Measurements from ENCODE around the gene MBD6. TPM values are rescaled to one million over a fixed set of nuclear protein-coding genes. Genes with fewer than 3 reads are reported as not detected.

MBD6 gene
- total and polyA plus RNA-seq, 2 of the 13 experiments (the other 11 are each of a cell fraction or from before 2014, with no cell fraction given) = 4.1 to 5.9 TPM

DNA sequence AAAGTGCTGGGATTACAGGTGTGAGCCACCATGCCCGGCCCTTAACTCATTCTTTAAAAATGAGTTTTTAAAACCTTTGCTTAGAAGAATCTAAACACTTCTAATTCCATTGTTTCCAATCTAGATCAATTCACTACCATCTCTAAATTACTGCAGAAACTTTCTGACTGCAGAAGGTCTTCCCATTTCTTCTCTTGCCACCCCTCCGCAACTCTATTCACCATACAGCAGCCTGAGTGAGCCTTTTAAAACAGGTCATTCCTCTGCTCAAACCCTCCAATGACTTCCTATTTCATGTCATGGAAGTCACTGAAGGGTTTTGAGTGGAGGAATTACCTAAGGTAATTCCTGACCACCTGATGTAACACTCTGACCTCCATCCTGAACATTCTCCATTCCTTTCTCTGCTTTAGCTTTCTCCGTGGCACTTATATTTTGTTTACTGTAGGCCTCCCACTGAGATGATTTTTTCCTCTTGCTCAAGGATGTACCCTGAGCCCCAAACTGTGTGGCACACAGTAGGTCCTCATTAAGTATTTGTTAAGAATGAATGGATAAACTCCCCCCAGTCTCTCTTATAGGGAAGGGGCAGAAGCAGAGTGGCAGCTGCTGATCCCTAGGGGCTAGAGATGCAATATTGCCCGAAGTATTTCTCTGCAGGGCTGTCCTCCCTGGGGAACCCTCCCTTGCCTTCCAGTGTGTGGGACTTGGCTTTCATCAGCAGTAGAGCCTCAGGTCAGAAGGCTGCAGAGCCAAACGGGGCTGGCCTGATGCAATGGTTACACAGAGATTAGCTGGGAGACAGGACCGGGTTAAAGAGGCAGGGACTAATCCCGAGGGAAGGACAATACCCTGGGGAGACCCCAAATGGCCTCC lies 3.5 kb upstream of the MBD6 start (continued):
- TF ChIP-seq POGK (CRISPR knock-in tag; conservative IDR thresholded peaks at IDR 0.05) (0 out of 2 replicates have a peak, but pooled peaks have one; percentile 4), ZFX (CRISPR knock-in tag; IDR thresholded peaks at IDR 0.05; ENCODE audit: low read depth) (no peak), ZC3H4 (CRISPR knock-in tag; IDR thresholded peaks at IDR 0.05; ENCODE audit: borderline replicate concordance) (no peak), TAF1 (CRISPR knock-in tag; IDR thresholded peaks at IDR 0.05) (0 out of 2 replicates have a peak, but pooled peaks have one; percentile 11), FUBP1 (CRISPR knock-in tag; IDR thresholded peaks at IDR 0.05; ENCODE audit: borderline replicate concordance) (no peak), BORCS8-MEF2B (CRISPR knock-in tag; IDR thresholded peaks at IDR 0.05) (0 out of 2 replicates have a peak, but pooled peaks have one; percentile 3), CREB1 (IDR thresholded peaks at IDR 0.05) (no peak), CREB1 (CRISPR knock-in tag; IDR thresholded peaks at IDR 0.05) (no peak), HHEX (CRISPR knock-in tag; IDR thresholded peaks at IDR 0.05) (no peak), AGO1 (IDR thresholded peaks at IDR 0.05; ENCODE audit: low read depth, low read length, poor library complexity, severe bottlenecking) (no peak), NCOR1 (IDR thresholded peaks at IDR 0.05; ENCODE audit: borderline replicate concordance, low read length) (no peak), ZSCAN12 (CRISPR knock-in tag; IDR thresholded peaks at IDR 0.05) (no peak), ZNF335 (CRISPR knock-in tag; IDR thresholded peaks at IDR 0.05) (0 out of 2 replicates have a peak, but pooled peaks have one; percentile 6), ZNF230 (CRISPR knock-in tag; IDR thresholded peaks at IDR 0.05) (no peak), TCF12 (IDR thresholded peaks at IDR 0.05) (no peak), TCF12 (CRISPR knock-in tag; IDR thresholded peaks at IDR 0.05) (no peak), PITX1 (CRISPR knock-in tag; IDR thresholded peaks at IDR 0.05) (peak; percentile 84), ZNF841 (CRISPR knock-in tag; IDR thresholded peaks at IDR 0.05; ENCODE audit: borderline replicate concordance) (no peak)
- TF ChIP-seq, protein P1, sequence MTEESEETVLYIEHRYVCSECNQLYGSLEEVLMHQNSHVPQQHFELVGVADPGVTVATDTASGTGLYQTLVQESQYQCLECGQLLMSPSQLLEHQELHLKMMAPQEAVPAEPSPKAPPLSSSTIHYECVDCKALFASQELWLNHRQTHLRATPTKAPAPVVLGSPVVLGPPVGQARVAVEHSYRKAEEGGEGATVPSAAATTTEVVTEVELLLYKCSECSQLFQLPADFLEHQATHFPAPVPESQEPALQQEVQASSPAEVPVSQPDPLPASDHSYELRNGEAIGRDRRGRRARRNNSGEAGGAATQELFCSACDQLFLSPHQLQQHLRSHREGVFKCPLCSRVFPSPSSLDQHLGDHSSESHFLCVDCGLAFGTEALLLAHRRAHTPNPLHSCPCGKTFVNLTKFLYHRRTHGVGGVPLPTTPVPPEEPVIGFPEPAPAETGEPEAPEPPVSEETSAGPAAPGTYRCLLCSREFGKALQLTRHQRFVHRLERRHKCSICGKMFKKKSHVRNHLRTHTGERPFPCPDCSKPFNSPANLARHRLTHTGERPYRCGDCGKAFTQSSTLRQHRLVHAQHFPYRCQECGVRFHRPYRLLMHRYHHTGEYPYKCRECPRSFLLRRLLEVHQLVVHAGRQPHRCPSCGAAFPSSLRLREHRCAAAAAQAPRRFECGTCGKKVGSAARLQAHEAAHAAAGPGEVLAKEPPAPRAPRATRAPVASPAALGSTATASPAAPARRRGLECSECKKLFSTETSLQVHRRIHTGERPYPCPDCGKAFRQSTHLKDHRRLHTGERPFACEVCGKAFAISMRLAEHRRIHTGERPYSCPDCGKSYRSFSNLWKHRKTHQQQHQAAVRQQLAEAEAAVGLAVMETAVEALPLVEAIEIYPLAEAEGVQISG (CRISPR knock-in tag; IDR thresholded peaks at IDR 0.05) = no peak
- TF ChIP-seq, protein P2, sequence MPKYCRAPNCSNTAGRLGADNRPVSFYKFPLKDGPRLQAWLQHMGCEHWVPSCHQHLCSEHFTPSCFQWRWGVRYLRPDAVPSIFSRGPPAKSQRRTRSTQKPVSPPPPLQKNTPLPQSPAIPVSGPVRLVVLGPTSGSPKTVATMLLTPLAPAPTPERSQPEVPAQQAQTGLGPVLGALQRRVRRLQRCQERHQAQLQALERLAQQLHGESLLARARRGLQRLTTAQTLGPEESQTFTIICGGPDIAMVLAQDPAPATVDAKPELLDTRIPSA (CRISPR knock-in tag; IDR thresholded peaks at IDR 0.05; ENCODE audit: borderline replicate concordance) = no peak
- TF ChIP-seq, protein P3, sequence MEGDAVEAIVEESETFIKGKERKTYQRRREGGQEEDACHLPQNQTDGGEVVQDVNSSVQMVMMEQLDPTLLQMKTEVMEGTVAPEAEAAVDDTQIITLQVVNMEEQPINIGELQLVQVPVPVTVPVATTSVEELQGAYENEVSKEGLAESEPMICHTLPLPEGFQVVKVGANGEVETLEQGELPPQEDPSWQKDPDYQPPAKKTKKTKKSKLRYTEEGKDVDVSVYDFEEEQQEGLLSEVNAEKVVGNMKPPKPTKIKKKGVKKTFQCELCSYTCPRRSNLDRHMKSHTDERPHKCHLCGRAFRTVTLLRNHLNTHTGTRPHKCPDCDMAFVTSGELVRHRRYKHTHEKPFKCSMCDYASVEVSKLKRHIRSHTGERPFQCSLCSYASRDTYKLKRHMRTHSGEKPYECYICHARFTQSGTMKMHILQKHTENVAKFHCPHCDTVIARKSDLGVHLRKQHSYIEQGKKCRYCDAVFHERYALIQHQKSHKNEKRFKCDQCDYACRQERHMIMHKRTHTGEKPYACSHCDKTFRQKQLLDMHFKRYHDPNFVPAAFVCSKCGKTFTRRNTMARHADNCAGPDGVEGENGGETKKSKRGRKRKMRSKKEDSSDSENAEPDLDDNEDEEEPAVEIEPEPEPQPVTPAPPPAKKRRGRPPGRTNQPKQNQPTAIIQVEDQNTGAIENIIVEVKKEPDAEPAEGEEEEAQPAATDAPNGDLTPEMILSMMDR (CRISPR knock-in tag; IDR thresholded peaks at IDR 0.05) = no peak

All from HepG2 (cell line).